ENCODE measurements around the gene HBQ1. TPM values are rescaled to one million over a fixed set of nuclear protein-coding genes. Genes with fewer than 3 reads are reported as not detected.
A peak's percentile ranks its signal among the peaks of the same experiment; 100 is the strongest.
"Not testable (repeated sequence)": the region's sequence is repeated elsewhere in the genome, so short reads cannot be mapped to it uniquely, and the experiment has no call there.

HBQ1 gene
- total RNA-seq, 2 donors from 2014 or later, result not detected

DNA sequence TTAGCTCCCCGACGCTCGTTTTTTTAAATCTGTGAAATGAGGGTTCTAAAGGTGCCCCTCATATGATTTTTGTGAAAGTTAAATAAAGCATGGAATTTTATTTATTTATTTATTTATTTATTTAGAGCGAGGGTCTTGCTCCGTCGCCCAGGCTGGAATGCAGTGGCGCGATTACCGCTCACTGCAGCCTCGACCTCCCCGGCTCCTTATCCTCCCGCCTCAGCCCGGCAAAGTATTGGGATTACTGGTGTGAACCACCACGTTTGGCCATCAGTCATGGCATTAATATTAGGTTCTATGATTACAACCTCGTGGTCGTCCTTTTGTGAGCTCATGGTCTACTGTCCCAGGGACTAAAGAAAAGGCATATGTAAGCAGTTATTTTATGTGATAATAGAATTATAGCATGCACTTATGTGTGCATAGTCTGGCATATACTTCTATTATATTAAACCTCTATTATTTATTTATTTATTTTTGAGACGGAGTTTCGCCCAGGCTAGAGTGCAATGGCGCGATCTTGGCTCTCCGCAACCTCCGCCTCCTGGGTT is 49.5 kb downstream of the HBQ1 start:
- TF ChIP-seq POLR2A (IDR thresholded peaks at IDR 0.05) (no peak), POLR2AphosphoS5 (IDR thresholded peaks at IDR 0.05) (no peak)
- TF ChIP-seq, protein P1, sequence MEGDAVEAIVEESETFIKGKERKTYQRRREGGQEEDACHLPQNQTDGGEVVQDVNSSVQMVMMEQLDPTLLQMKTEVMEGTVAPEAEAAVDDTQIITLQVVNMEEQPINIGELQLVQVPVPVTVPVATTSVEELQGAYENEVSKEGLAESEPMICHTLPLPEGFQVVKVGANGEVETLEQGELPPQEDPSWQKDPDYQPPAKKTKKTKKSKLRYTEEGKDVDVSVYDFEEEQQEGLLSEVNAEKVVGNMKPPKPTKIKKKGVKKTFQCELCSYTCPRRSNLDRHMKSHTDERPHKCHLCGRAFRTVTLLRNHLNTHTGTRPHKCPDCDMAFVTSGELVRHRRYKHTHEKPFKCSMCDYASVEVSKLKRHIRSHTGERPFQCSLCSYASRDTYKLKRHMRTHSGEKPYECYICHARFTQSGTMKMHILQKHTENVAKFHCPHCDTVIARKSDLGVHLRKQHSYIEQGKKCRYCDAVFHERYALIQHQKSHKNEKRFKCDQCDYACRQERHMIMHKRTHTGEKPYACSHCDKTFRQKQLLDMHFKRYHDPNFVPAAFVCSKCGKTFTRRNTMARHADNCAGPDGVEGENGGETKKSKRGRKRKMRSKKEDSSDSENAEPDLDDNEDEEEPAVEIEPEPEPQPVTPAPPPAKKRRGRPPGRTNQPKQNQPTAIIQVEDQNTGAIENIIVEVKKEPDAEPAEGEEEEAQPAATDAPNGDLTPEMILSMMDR (IDR thresholded peaks at IDR 0.05), result no peak
- 82% methylated on average over 22 of the region's 22 CpGs for WGBS
- no peak for DNase-seq (ENCODE audit: low spot score)
- Histone ChIP-seq H3K4me3 (peak overlapping the region; percentile 74 to 90), H3K4me1 (replicated peaks) (peaks cover 5% of the 10 kb centered on the region), H3K9me3 (no peaks in the 10 kb centered on the region), H3K27me3 (replicated peaks; ENCODE audit: insufficient read depth) (no peaks in the 10 kb centered on the region), H3K27ac (peak overlapping the region; percentile 96 to 99), H3K36me3 (no peaks in the 10 kb centered on the region)
- intact Hi-C loops (cut with DNase I), result loop anchor here (5.0 kb wide), 1 partner anchor 122 kb away; the partner anchor contains the start of gene AXIN1

DNA sequence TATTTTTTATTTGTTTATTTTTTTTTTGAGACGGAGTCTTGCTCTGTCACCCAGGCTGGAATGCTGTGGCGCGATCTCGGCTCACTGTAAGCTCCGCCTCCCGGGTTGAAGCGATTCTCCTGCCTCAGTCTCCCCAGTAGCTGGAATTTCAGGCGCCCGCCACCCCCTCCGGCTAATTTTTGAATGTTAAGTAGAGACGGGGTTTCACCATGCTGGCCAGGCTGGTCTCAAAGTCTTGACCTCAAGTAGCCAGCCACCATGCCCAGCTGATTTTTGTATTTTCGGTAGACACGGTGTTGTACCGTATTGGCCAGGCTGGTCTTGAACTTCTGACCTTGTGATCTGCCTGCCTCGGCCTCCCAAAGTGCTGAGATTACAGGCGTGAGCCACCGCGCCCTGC is 50.1 kb downstream of the HBQ1 start:
- H3K36me3 ChIP-seq; DNase-seq (ENCODE audit: low spot score); H3K27me3 ChIP-seq (replicated peaks; ENCODE audit: insufficient read depth); H3K9me3 ChIP-seq; intact Hi-C loops (cut with DNase I); H3K4me3 ChIP-seq; H3K27ac ChIP-seq; H3K4me1 ChIP-seq (replicated peaks): not testable (repeated sequence)
- WGBS, result 94% methylated on average over 18 of the region's 18 CpGs

Small RNA genes within 50 kb of the gene (small RNA-seq; reads per million reads assigned to genes)
- gene RF00019, result 0 reads per million in 2 donors

Other genes with a start within 250 kb of the HBQ1 start
- gene POLR3K, start 126.9 kb upstream of the HBQ1 start, total RNA-seq, result 1 to 10 TPM; 6.2 to 6.8 TPM
- gene SNRNP25, start 126.6 kb upstream of the HBQ1 start, total RNA-seq, result 10 to 100 TPM; 22.9 to 40.8 TPM
- 10 to 100 TPM; 55.4 to 79.5 TPM for gene RHBDF1, start 107.8 kb upstream of the HBQ1 start, total RNA-seq
- gene MPG, start 102.2 kb upstream of the HBQ1 start, total RNA-seq, result 100 to 1,000 TPM; 111 to 138 TPM
- 10 to 100 TPM; 36.1 to 47.1 TPM for gene NPRL3, start 41.8 kb upstream of the HBQ1 start, total RNA-seq
- not detected for gene HBZ, start 27.8 kb upstream of the HBQ1 start, total RNA-seq
- not detected for gene HBM, start 14.5 kb upstream of the HBQ1 start, total RNA-seq
- 10 to 100 TPM in 1 of 2 donors, 1 to 10 TPM in 1; 7.4 to 15.5 TPM for gene HBA2, start 7.6 kb upstream of the HBQ1 start, total RNA-seq
- gene HBA1, start 3.8 kb upstream of the HBQ1 start, total RNA-seq, result 10 to 100 TPM in 1 of 2 donors, not detected in 1; 43.4 TPM
- gene LUC7L, start 49.0 kb downstream of the HBQ1 start, total RNA-seq, result 100 to 1,000 TPM in 1 of 2 donors, 10 to 100 TPM in 1; 55.1 to 108 TPM
- 100 to 1,000 TPM in 1 of 2 donors, 10 to 100 TPM in 1; 83.8 to 114 TPM for gene FAM234A, start 54.4 kb downstream of the HBQ1 start, total RNA-seq
- 1 to 10 TPM; 2.3 to 5.9 TPM for gene RGS11, start 95.5 kb downstream of the HBQ1 start, total RNA-seq
- gene ARHGDIG, start 100.1 kb downstream of the HBQ1 start, total RNA-seq, result 1 to 10 TPM in 1 of 2 donors, under 1 TPM in 1; 0.41 to 7.0 TPM
- 1 to 10 TPM in 1 of 2 donors, not detected in 1; 2.1 TPM for gene PDIA2, start 102.7 kb downstream of the HBQ1 start, total RNA-seq
- 10 to 100 TPM; 31.2 to 35.2 TPM for gene AXIN1, start 172.3 kb downstream of the HBQ1 start, total RNA-seq
- gene MRPL28, start 190.1 kb downstream of the HBQ1 start, total RNA-seq, result 10 to 100 TPM; 83.4 to 84.3 TPM
- 100 to 1,000 TPM in 1 of 2 donors, 10 to 100 TPM in 1; 36.8 to 207 TPM for gene PGAP6, start 201.5 kb downstream of the HBQ1 start, total RNA-seq
- gene NME4, start 216.7 kb downstream of the HBQ1 start, total RNA-seq, result 100 to 1,000 TPM; 137 to 185 TPM
- 10 to 100 TPM; 23.7 to 38.5 TPM for gene DECR2, start 221.4 kb downstream of the HBQ1 start, total RNA-seq
- 10 to 100 TPM; 33.2 to 93.2 TPM for gene RAB11FIP3, start 245.2 kb downstream of the HBQ1 start, total RNA-seq

All from prostate gland (tissue), 2 donors.